Bronchial epithelial cell (primary cell): Measurements from ENCODE around the gene CST5. TPM values are rescaled to one million over a fixed set of nuclear protein-coding genes. Genes with fewer than 3 reads are reported as not detected.

Source experiments
- DNase-seq: peaks from one replicate; pipeline ENCODE4 v3.0.0-alpha.2; 2010; ENCODE audit warnings: low read depth
- FAIRE-seq: peaks from 2 replicates; lab custom pipeline; 2011; peaks lifted over from hg19 to GRCh38; lab: Jason Lieb, UNC
- H3K27me3 ChIP-seq: 2 replicates; pipeline ENCODE4 v1.5.1; 2011; ENCODE audit warnings: low read length; ENCODE audit not compliant: control insufficient read depth, insufficient read depth
- H3K36me3 ChIP-seq: 2 replicates; pipeline ENCODE4 v1.5.1; 2011; ENCODE audit warnings: low read length; ENCODE audit not compliant: control insufficient read depth, insufficient read depth
- H3K4me3 ChIP-seq: 2 replicates; pipeline ENCODE4 v1.5.1; 2011; ENCODE audit warnings: mild to moderate bottlenecking, low read depth, low read length, control low read depth
- total RNA-seq: library from RNA; depleted of rRNA; stranded (reverse); fragments of >200 nt; gene quantifications from 2 replicates; pipeline ENCODE4 v1.2.1, GENCODE V29; 2014
- TF ChIP-seq, protein P1 (sequence below): IDR thresholded peaks from 2 replicates; pipeline ENCODE4 v1.5.1; 2011; ENCODE audit warnings: mild to moderate bottlenecking, moderate library complexity, low read length, control low read depth, inconsistent platforms; ENCODE audit not compliant: insufficient read depth, severe bottlenecking

The CST5 gene
- total RNA-seq, 1 donor from 2014 or later = not detected

DNA sequence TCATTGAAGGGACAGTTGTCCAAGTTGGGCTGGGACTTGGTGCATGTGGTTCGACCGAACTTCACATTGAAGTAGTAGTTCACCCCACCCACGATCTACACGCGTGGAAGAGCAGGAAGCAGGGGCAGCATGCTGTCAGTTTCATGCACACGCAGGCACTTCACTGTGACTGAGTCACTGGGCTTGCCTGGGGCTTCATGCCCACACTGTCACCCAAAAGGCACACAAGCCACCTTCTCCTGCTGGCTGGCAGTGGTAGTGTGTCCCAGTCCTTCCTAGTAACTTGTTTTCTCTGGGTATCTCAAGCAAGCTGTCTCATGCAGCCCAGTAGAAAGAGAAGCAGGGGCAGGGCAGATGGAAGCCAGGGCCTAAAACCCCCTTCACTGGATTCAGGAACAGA is 2.0 kb downstream of the CST5 start:
- H3K27me3 ChIP-seq = no peaks in the 10 kb centered on the region
- no peak overlapping the region for H3K4me3 ChIP-seq
- TF ChIP-seq, protein P1, sequence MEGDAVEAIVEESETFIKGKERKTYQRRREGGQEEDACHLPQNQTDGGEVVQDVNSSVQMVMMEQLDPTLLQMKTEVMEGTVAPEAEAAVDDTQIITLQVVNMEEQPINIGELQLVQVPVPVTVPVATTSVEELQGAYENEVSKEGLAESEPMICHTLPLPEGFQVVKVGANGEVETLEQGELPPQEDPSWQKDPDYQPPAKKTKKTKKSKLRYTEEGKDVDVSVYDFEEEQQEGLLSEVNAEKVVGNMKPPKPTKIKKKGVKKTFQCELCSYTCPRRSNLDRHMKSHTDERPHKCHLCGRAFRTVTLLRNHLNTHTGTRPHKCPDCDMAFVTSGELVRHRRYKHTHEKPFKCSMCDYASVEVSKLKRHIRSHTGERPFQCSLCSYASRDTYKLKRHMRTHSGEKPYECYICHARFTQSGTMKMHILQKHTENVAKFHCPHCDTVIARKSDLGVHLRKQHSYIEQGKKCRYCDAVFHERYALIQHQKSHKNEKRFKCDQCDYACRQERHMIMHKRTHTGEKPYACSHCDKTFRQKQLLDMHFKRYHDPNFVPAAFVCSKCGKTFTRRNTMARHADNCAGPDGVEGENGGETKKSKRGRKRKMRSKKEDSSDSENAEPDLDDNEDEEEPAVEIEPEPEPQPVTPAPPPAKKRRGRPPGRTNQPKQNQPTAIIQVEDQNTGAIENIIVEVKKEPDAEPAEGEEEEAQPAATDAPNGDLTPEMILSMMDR = no peak
- no peak for DNase-seq
- FAIRE-seq = no peak
- no peaks in the 10 kb centered on the region for H3K36me3 ChIP-seq

DNA sequence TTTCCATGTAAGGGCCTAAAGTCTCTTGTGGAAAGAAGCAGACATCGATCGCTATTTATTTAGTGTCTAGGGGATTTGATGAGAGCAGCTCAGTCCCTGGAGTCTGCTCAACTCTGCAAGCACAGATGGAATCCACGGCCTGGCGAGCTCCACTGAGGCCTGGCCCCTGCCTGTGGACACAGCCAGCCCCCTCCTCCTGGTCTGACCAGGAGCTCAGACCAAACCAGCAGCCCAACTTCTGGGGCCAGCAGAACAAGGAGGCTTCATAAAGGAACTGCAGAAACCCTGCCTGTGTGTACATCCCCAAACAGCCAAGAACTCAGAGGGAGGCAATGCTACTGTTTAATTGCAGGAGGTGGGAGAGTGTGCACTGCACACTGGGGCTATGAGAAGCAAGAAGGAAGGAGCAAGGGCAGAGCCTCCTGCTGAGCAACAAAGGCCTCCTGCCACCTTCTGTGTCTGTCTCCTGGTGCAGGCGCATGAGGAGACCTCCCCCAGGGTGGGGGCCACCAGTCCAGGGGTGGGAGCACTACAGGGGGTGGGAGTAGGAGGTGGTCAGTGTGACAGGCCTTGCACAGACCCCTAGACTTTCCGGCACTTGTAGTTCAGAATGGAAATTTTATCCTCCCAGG is 3.8 kb downstream of the CST5 start:
- TF ChIP-seq, protein P1 = no peak
- FAIRE-seq (no peak), DNase-seq (no peak)
- Histone ChIP-seq H3K27me3 (no peaks in the 10 kb centered on the region), H3K36me3 (no peaks in the 10 kb centered on the region), H3K4me3 (no peak overlapping the region)

DNA sequence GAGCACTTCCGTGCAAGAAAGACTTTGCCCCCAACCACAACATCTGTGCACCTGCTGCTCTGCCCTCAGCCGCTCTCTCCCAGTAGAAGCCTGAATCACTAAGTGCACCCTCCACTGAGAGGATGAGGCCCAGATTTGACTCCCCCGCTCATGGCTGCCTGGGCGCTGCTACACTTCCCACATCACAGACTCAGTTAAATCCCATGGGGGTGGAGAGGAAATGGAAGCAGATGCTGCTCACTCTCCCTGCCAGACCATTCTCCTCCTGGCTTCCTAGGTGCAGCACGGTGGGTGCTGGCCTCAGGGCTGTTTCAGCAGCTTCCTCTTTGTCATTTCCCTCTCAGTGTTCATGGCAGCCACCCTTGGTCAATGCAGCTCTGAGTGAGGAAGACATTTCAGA is 4.8 kb downstream of the CST5 start:
- TF ChIP-seq, protein P1 = no peak
- no peak for FAIRE-seq
- no peaks in the 10 kb centered on the region for H3K36me3 ChIP-seq
- no peaks in the 10 kb centered on the region for H3K27me3 ChIP-seq
- no peak overlapping the region for H3K4me3 ChIP-seq
- DNase-seq = no peak

DNA sequence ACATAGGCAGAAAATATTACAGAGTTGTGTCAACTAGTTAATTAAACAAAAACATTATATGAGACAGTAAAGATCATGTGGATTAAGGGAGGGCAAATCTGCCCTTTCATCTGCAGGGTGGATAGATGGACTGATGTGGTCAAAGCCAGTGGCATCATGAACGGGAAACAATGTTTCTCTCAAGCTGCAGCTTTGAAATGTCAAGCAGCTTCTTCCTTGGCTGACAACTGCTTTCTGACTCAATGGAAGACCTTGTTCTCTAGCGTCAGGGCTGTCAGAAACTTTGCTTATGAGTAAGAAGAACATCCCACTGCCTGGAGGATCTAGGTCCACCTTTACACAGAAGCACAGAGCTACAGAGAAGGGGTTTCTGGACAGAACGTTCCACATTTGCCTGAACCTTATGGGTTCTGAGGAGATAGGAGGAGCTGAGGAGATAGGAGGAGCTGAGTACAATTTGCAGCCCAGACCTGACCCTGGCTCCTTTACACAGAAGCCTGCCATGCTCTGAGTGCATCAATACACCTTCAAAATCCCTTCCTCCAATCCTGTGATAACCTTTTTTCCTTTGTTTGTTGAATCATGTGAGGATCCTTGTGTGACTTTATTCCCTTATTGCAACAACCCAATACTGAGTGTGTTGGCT is 6.1 kb downstream of the CST5 start:
- Histone ChIP-seq H3K36me3 (no peaks in the 10 kb centered on the region), H3K4me3 (no peak overlapping the region), H3K27me3 (no peaks in the 10 kb centered on the region)
- FAIRE-seq (no peak), DNase-seq (no peak)
- TF ChIP-seq, protein P1 = no peak

DNA sequence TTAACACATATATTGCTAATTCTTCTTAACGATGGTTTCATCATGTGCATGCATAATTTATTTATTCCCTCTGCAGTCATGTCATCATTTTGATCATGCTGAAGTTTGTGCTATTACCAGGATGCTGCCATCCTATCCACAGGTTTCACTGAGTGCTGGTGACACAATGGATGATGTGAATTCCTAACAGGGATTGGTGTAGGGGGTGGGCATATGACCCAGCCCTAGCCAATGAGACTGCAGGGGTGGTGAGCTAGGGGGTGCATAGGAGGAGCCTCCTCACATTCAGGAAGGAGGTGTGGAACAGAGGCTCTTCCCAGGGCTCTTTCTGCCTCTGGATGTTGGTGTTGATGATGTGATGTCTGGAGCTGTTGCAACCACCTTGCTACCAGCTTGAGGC is 7.5 kb downstream of the CST5 start:
- FAIRE-seq = no peak
- DNase-seq = no peak

More for the DNA sequence above, 7.5 kb downstream of the CST5 start:
- no peaks in the 10 kb centered on the region for H3K27me3 ChIP-seq
- H3K36me3 ChIP-seq = no peaks in the 10 kb centered on the region
- TF ChIP-seq, protein P1 = no peak
- H3K4me3 ChIP-seq = no peak overlapping the region
